DMS153 treated with DMSO at 0.1 percent for 48 hours (cell line): ENCODE data around the gene ROBO1.

ENCODE experiments used
- DNase-seq: peaks from one replicate; lab custom pipeline; 2025; ENCODE audit not compliant: unreplicated experiment; lab: John Stamatoyannopoulos, UW

The ROBO1 gene

GRCh38 chr3:78937475-78937874, 830.3 kb downstream of the ROBO1 start:
- no peak for DNase-seq

- DNase-seq, result no peak
These were observed 840.0 kb downstream of the ROBO1 start for GRCh38 chr3:78927759-78928158.

GRCh38 chr3:78926523-78926922, 841.3 kb downstream of the ROBO1 start:
- no peak for DNase-seq

GRCh38 chr3:78924711-78925110, 843.1 kb downstream of the ROBO1 start:
- DNase-seq, result no peak

- no peak for DNase-seq
These were observed 848.6 kb downstream of the ROBO1 start for GRCh38 chr3:78919021-78919755.

GRCh38 chr3:78918361-78919020, 849.3 kb downstream of the ROBO1 start:
- no peak for DNase-seq

GRCh38 chr3:78917536-78917935, 850.3 kb downstream of the ROBO1 start:
- no peak for DNase-seq

GRCh38 chr3:78913711-78914110, 854.1 kb downstream of the ROBO1 start:
- no peak for DNase-seq

- no peak for DNase-seq
These were observed 855.1 kb downstream of the ROBO1 start for GRCh38 chr3:78912687-78913086.

- no peak for DNase-seq
These were observed 855.5 kb downstream of the ROBO1 start for GRCh38 chr3:78912259-78912658.

GRCh38 chr3:78911394-78911793, 856.4 kb downstream of the ROBO1 start:
- no peak for DNase-seq

- no peak for DNase-seq
These were observed 859.6 kb downstream of the ROBO1 start for GRCh38 chr3:78908236-78908635.

- no peak for DNase-seq
These were observed 860.4 kb downstream of the ROBO1 start for GRCh38 chr3:78907367-78907766.

GRCh38 chr3:78906930-78907329, 860.9 kb downstream of the ROBO1 start:
- DNase-seq, result no peak

GRCh38 chr3:78906245-78906644, 861.6 kb downstream of the ROBO1 start:
- peak; percentile 34 for DNase-seq

- DNase-seq, result no peak
These were observed 862.1 kb downstream of the ROBO1 start for GRCh38 chr3:78905700-78906099.

GRCh38 chr3:78901544-78901943, 866.3 kb downstream of the ROBO1 start:
- DNase-seq, result no peak

GRCh38 chr3:78900880-78901279, 866.9 kb downstream of the ROBO1 start:
- DNase-seq, result no peak

- no peak for DNase-seq
These were observed 867.4 kb downstream of the ROBO1 start for GRCh38 chr3:78900426-78900825.

GRCh38 chr3:78895528-78895927, 872.3 kb downstream of the ROBO1 start:
- no peak for DNase-seq

GRCh38 chr3:78894787-78895186, 873.0 kb downstream of the ROBO1 start:
- DNase-seq, result no peak

- DNase-seq, result no peak
These were observed 874.6 kb downstream of the ROBO1 start for GRCh38 chr3:78893161-78893560.

GRCh38 chr3:78889348-78889747, 878.5 kb downstream of the ROBO1 start:
- DNase-seq, result no peak
